NCI-H146 treated with DMSO at 0.1 percent for 48 hours (cell line): Measurements from ENCODE around the gene SLC4A4.

Source experiments
- DNase-seq: peaks from one replicate; lab custom pipeline; 2025; ENCODE audit not compliant: unreplicated experiment; lab: John Stamatoyannopoulos, UW

Gene SLC4A4

GRCh38 chr4:71338846-71339593, at the start of gene SLC4A4:
Gene SLC4A4 (plus strand): TSS chr4:71339020.
- DNase-seq, result no peak

- no peak for DNase-seq
Measured at GRCh38 chr4:71290074-71290473, 48.7 kb upstream of the SLC4A4 start.

- DNase-seq, result no peak
Measured at GRCh38 chr4:71290476-71290875, 48.3 kb upstream of the SLC4A4 start.

- DNase-seq, result no peak
Measured at GRCh38 chr4:71292228-71292627, 46.6 kb upstream of the SLC4A4 start.

- no peak for DNase-seq
Measured at GRCh38 chr4:71293705-71294104, 45.1 kb upstream of the SLC4A4 start.

- DNase-seq, result no peak
Measured at GRCh38 chr4:71294301-71294700, 44.5 kb upstream of the SLC4A4 start.

GRCh38 chr4:71296945-71297344, 41.9 kb upstream of the SLC4A4 start:
- no peak for DNase-seq

- DNase-seq, result no peak
Measured at GRCh38 chr4:71300362-71300761, 38.5 kb upstream of the SLC4A4 start.

GRCh38 chr4:71300964-71301363, 37.9 kb upstream of the SLC4A4 start:
- DNase-seq, result no peak

- no peak for DNase-seq
Measured at GRCh38 chr4:71303287-71303686, 35.5 kb upstream of the SLC4A4 start.

- DNase-seq, result no peak
Measured at GRCh38 chr4:71303850-71304249, 35.0 kb upstream of the SLC4A4 start.

- DNase-seq, result no peak
Measured at GRCh38 chr4:71304289-71304850, 34.5 kb upstream of the SLC4A4 start.

GRCh38 chr4:71307729-71308128, 31.1 kb upstream of the SLC4A4 start:
- no peak for DNase-seq

GRCh38 chr4:71322425-71322824, 16.4 kb upstream of the SLC4A4 start:
- DNase-seq, result no peak

- no peak for DNase-seq
Measured at GRCh38 chr4:71333368-71333767, 5.5 kb upstream of the SLC4A4 start.

GRCh38 chr4:71333960-71334359, 4.9 kb upstream of the SLC4A4 start:
- no peak for DNase-seq

- DNase-seq, result no peak
Measured at GRCh38 chr4:71334465-71334882, 4.3 kb upstream of the SLC4A4 start.

GRCh38 chr4:71343670-71344466, 5.0 kb downstream of the SLC4A4 start:
- no peak for DNase-seq

GRCh38 chr4:71346710-71347109, 7.9 kb downstream of the SLC4A4 start:
- no peak for DNase-seq

- no peak for DNase-seq
Measured at GRCh38 chr4:71348586-71348985, 9.8 kb downstream of the SLC4A4 start.

- DNase-seq, result no peak
Measured at GRCh38 chr4:71355045-71355444, 16.2 kb downstream of the SLC4A4 start.

- DNase-seq, result no peak
Measured at GRCh38 chr4:71355971-71356370, 17.2 kb downstream of the SLC4A4 start.
